GM21825 (cell line): ENCODE measurements around the gene MBD3L4.
"Not testable (repeated sequence)": the region's sequence is repeated elsewhere in the genome, so short reads cannot be mapped to it uniquely, and the experiment has no call there.

Experiments used
- ATAC-seq: cut with Tn5 transposase; IDR thresholded peaks from one replicate; pipeline ENCODE4 v1.9.1; 2021; ENCODE audit warnings: mild to moderate bottlenecking, moderate library complexity; ENCODE audit not compliant: unreplicated experiment

MBD3L4 gene

DNA sequence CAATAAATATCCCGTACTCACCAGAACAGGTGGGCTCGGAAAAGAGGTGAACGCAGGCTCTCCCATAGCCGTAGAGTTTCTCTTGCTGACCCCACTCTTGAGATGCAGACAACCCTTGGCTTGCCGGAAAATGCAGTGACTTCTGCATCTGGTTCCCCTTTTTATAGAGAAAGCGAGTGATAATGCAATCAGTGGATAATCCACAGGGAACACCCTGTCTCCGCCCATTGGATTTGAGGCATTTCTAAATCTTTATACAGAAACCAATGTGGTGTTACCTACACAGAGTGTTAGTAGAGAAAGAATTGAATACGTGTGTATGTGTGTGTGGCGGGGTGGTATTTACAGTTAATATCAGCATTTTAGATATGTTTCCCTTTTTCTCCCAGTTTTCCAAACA lies at the start of gene MBD3L4:
TSS of gene MBD3L4 (minus strand) at position 101 of the 400 bp plus-strand sequence. CDS start at position 66, 35 bp downstream.
- ATAC-seq = not testable (repeated sequence)

DNA sequence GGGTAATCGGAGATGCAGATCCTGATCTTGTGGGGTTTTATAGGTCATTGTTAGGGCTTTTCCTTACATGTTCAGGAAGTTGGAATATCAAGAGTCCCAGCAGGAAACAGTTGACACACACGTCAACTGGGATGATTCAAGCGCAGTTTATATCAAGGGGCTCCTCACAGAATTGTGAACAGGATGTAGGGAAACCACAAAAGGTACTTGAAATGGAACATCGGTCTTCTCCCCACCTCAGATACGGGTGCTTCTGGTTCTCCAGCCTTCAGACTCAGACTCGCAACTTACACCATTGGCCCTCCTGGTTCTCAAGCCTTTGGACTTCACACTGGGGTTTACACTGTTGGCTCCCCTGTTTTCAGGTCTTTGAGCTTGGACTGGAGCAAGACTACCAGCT lies 49.0 kb upstream of the MBD3L4 start:
- ATAC-seq = no peak

- no peak for ATAC-seq
Measured at GRCh38 chr19:7083076-7083956, 43.3 kb upstream of the MBD3L4 start.

GRCh38 chr19:7078008-7078407 lies 38.0 kb upstream of the MBD3L4 start:
- ATAC-seq = no peak

DNA sequence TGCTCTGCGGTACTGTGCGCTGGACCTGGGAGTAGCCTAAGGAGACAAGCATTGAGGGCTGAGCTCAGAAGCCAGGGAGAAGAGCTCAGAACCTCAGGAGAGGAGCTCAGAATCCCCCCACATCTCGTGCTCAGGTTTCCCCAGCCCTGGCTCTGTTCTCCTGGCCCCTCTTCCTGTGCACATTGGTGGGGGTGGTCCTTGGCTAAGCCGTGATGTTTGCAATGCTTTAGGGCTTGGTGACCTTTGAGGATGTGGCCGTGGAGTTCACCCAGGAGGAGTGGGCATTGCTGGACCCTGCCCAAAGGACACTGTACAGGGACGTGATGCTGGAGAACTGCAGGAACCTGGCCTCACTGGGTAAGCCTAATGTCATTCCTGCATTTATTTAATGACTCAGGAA lies 36.2 kb upstream of the MBD3L4 start:
- ATAC-seq = no peak

DNA sequence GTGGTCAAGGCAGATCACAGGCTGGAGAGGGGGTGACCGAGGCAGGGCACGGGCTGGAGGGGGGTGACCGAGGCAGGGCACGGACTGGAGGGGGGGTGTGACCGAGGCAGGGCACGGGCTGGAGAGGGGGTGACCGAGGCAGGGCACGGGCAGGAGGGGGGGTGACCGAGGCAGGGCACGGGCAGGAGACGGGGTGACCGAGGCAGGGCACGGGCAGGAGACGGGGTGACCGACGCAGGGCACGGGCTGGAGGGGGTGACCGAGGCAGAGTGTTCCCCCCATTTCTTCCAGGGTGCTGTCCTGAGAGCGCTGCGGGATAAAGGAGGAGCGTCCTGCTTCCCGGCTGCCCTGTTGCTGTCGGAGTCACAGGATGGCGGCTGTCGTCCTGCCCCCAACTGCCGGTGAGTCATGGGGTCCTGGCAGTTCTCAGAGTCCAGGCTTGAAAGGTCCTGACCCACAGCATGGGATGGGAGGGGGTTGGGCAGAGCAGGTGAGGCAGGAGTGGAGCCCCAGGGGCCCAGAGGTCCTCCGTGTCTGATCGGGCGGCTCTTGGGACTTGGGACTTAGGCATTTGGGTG lies 34.8 kb upstream of the MBD3L4 start:
- no peak for ATAC-seq

- ATAC-seq = no peak
Measured at GRCh38 chr19:7072541-7072940, 32.6 kb upstream of the MBD3L4 start.

DNA sequence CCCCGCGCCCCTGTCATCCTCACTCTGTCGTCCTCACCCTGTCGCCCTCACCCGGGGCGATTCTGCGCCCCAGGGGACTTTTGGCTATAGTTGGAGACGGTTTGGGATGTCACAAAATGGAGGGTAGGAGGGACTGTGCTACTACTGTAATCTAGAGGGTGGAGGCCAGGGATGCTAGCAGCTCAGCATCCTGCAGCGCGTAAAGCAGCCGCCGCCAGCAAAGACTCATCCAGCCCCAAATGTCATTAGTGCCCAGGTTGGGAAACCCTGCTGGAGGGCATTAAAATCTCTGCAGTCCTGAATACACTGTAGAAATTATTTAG lies 29.9 kb upstream of the MBD3L4 start:
- ATAC-seq = peak; percentile 25

DNA sequence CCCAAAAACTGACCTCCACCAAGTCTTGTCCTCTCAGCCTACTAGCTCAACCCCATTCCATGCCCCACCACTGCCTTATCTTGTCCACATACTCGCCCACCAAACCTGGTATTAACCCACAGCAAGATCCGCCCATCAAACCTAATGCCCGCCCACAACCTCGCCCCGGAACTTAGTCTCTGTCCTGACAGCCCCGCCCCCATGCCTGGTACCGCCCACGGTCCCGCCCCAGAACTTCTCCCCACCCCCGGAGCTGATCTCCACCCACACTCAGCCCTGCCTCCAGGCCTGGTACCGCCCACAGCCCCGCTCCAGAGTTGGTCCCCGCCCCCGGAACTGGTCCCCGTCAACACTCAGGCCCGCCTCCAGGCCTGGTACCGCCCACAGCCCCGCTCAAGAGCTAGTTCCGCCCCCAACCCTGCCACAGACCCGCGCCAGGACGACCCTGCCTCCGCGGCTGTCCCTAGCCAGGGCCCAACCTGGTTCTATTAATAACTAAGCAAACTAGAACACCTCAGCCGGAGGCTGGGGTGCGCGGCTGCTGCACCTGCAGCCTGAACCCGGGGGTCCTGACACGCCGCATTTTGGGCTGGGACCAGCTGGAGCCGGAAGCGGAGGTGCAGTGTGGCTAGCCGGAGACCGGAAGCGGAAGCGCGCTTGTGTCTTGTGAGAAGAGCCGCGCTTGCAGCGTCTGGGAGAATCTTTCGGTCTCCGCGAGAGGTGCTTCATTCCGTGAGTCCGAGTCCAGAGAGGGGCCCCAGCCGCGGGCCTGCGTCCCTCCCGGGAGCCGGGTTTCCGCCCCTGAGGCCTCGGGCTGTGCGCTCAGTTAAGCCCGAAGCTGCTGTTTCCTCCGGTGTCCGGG lies 29.3 kb upstream of the MBD3L4 start, which contains the start of gene ZNF557:
TSS of gene ZNF557 (plus strand) at position 662 of the 862 bp plus-strand sequence. CDS start 5,372 bp downstream, outside the sequence.
- ATAC-seq = peak; percentile 92

DNA sequence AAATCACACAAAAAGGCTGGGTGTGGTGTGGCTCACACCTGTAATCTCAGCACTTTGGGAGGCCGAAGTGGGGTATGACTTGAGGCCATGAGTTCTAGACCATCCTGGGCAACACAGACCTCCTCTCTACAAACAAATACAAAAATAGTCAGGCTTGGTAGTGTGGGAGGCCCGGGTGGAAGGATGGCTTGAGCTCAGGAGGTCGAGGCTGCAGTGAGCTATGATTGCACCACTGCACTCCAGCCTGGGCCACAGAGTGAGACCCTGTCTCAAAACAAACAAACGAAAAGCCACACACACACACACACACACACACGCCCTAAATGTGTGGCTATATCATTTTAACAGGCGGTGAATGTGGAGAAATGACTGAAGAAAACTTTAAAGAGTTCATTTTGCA lies 28.6 kb upstream of the MBD3L4 start:
- no peak for ATAC-seq

- no peak for ATAC-seq
Measured at GRCh38 chr19:7067716-7068115, 27.7 kb upstream of the MBD3L4 start.

GRCh38 chr19:7067122-7067521 lies 27.1 kb upstream of the MBD3L4 start:
- not testable (repeated sequence) for ATAC-seq

DNA sequence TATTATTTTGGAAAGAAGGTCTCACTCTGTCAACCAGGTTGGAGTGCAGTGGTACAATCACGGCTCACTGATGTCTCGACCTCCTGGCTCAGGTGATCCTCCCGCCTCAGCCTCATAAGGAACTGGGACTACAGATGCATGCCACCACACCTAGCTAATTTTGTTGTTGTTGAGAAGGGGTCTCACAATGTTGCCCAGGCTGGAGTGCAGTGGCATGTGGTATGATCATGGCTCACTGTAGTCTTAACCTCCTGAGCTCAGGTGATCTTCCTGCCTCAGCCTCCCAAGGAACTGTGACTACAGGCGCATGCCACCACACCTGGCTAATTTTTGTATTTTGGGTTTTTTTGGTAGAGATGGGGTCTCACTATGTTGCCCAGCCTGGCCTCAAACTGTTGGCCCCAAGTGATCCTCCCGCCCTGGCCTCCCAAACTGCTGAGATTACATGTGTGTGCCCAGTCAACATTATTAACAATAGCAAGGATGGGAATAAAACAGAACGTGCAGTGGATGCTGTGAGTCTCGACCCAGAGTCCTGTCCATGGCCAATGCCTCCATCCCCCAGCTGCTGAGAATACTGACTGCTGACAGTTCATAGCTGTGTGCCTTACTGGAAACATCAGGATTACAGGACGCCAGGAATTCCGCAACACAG lies 23.9 kb upstream of the MBD3L4 start:
- no peak for ATAC-seq

DNA sequence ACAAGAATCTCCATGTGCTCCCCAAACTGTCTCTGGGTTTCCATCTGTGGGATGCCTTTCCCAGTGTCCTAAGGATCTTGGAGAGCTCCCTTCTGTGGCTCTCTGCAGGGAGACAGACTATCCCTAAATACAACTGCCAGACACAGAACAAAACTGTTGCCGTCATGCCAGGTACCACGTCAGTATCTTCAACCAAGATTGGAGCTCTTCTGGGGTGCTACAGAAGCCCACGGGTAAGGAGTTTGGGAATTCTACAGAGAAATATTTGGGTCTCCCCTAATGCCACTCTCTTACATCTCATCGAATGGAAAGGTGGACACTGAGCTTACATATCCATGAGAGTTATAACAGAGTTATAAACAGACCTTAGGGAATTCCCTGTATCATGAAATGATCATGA lies 23.4 kb upstream of the MBD3L4 start:
- no peak for ATAC-seq

DNA sequence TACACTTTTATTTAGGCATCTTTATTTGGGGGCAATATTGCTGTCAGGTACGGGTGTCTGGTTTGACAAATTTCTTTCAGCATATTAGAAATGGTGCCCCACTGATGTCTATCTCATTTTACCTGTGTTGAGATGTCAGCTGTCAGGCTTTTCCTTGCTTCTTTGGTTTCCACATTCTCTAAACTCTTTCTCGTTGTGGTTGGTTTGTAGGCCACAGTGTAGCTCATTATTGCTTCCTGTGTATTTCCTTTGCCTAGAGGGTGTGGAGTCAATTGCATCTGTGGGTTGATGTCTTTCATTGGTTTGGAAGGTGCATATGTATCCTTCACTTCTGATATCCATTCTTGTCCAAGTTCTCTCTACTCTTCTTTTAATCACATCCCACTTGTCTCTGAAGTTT lies 20.0 kb upstream of the MBD3L4 start:
- not testable (repeated sequence) for ATAC-seq

DNA sequence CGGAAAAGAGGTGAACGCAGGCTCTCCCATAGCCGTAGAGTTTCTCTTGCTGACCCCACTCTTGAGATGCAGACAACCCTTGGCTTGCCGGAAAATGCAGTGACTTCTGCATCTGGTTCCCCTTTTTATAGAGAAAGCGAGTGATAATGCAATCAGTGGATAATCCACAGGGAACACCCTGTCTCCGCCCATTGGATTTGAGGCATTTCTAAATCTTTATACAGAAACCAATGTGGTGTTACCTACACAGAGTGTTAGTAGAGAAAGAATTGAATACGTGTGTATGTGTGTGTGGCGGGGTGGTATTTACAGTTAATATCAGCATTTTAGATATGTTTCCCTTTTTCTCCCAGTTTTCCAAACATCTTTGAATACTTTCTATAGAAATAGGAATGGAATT lies 18.6 kb upstream of the MBD3L4 start, which contains the start of gene MBD3L3:
TSS of gene MBD3L3 (minus strand) at position 101 of the 400 bp plus-strand sequence. CDS start at position 30, 71 bp downstream.
- ATAC-seq = not testable (repeated sequence)

GRCh38 chr19:7056371-7056770 lies 16.4 kb upstream of the MBD3L4 start:
- ATAC-seq = not testable (repeated sequence)

DNA sequence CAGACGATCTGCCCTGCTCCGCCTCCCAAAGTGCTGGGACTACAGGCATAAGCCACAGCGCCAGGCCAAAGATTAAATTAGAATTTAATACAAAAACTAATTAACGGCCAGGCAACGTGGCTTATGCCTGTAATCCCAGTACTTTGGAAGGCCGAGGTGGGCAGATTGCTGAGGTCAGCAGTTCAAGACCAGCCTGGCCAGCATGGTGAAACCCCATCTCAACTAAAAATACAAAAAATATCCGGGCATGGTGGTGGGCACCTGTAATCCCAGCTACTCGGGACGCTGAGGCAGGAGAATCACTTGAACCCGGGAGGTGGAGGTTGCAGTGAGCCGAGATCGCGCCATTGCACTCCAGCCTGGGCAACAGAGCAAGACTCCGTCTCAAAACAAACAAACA lies 15.7 kb upstream of the MBD3L4 start:
- not testable (repeated sequence) for ATAC-seq

DNA sequence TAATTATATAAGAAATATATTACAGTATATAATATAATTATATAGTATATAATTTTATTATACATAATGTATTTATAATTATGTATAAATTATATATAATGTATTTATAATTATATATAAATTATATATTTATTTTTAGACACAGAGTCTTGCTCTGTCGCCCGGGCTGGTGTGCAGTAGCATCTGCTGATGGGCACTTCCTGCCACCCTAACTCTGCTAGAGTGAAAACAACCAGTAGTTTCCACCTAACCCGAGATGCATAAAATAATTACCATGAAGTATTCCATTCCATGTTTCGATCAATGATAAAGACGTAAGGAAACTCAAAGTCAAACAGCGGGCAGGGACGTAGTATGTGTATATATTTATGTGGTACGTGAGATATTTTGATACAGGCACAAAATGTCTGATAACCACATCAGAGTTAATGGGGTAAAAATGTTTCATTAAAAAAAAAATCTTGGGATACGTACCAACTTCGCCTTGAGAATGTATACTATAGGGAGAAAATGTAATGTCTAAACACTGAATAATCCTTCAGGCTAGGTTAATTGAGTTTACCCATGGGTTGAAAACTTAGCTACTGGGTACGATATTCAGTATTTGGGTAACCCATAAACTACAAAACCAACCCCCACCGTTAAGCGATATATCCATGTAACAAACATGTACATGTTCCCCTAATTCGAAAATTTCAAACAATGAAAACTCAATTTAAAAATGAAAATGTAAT lies 14.8 kb upstream of the MBD3L4 start:
- ATAC-seq = not testable (repeated sequence)

DNA sequence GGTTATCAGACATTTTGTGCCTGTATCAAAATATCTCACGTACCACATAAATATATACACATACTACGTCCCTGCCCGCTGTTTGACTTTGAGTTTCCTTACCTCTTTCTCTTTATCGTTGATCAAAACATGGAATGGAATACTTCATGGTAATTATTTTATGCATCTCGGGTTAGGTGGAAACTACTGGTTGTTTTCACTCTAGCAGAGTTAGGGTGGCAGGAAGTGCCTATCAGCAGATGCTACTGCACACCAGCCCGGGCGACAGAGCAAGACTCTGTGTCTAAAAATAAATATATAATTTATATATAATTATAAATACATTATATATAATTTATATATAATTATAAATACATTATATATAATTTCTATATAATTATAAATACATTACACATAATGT lies 12.9 kb upstream of the MBD3L4 start:
- ATAC-seq = not testable (repeated sequence)
